ENCODE data around the gene DHRS9.

DNA sequence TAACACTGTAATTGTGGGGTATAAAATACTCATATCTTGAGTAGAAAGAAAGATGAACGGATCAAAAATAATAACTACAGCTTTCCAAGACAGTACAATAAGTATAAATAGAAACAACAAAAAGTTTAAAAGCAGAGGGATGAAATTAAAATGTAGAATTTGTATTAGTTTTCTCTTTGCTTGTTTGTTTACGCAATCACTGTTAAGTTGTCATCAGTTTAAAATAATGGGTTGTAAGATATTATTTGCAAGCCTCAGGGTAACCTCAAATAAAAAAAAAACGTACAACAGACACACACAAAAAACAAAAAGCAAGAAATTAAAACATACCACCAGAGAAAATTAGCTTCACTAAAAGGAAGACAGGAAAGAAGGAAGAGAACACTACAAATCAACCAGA lies 20.2 kb upstream of the DHRS9 start:
- TF ChIP-seq, protein P1, sequence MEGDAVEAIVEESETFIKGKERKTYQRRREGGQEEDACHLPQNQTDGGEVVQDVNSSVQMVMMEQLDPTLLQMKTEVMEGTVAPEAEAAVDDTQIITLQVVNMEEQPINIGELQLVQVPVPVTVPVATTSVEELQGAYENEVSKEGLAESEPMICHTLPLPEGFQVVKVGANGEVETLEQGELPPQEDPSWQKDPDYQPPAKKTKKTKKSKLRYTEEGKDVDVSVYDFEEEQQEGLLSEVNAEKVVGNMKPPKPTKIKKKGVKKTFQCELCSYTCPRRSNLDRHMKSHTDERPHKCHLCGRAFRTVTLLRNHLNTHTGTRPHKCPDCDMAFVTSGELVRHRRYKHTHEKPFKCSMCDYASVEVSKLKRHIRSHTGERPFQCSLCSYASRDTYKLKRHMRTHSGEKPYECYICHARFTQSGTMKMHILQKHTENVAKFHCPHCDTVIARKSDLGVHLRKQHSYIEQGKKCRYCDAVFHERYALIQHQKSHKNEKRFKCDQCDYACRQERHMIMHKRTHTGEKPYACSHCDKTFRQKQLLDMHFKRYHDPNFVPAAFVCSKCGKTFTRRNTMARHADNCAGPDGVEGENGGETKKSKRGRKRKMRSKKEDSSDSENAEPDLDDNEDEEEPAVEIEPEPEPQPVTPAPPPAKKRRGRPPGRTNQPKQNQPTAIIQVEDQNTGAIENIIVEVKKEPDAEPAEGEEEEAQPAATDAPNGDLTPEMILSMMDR (IDR thresholded peaks at IDR 0.05; ENCODE audit: low read length) = no peak
- TF ChIP-seq EZH2 (optimal IDR thresholded peaks at IDR 0.05; ENCODE audit: low read depth, low read length) = no peak
